HG03039 (cell line): ENCODE results near the gene CTSF.
"Not testable (repeated sequence)": the region's sequence is repeated elsewhere in the genome, so short reads cannot be mapped to it uniquely, and the experiment has no call there.

Source experiments
- ATAC-seq: cut with Tn5 transposase; IDR thresholded peaks from one replicate; pipeline ENCODE4 v1.9.1; 2021; ENCODE audit warnings: mild to moderate bottlenecking, moderate library complexity; ENCODE audit not compliant: unreplicated experiment

The CTSF gene

GRCh38 chr11:66540598-66540997 lies 27.8 kb downstream of the CTSF start:
- not testable (repeated sequence) for ATAC-seq

- no peak for ATAC-seq
Observed at GRCh38 chr11:66539870-66540213, 28.6 kb downstream of the CTSF start.

DNA sequence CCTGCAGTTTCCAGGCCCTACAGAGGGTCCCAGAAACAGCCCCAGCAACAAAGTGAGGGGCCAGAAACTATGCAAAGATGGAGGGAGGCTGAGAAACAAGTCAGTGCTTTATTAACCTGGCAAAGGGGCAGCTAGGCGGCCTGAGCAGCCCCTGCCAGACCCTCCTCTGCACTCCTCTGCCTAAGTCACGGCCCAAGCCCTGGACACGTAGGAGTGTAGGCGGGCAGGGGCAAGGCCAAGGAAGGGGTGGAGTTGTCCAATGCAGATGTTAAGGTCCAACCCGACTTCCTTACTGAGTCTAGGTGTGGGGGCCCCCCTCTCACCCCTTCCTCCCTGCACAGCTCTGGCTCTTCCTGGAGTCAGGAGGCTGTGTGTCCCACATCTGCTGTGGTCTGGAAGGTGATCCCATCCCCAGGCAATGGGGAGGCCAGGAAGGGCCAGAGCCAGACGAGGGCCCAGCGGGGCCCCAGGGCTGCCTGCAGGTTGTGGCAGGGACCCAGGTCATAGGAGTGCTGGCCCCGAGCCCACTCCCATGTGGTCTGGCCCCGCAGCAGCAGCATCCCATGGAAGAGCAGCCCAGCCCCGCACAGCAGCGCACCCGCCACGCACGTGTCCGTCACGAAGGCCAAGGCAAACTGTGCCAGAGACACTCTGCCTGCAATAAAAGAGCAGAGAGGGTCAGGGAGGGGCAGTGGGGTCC lies 29.1 kb downstream of the CTSF start:
- ATAC-seq = no peak

- ATAC-seq = no peak
Observed at GRCh38 chr11:66532784-66533183, 35.6 kb downstream of the CTSF start.

DNA sequence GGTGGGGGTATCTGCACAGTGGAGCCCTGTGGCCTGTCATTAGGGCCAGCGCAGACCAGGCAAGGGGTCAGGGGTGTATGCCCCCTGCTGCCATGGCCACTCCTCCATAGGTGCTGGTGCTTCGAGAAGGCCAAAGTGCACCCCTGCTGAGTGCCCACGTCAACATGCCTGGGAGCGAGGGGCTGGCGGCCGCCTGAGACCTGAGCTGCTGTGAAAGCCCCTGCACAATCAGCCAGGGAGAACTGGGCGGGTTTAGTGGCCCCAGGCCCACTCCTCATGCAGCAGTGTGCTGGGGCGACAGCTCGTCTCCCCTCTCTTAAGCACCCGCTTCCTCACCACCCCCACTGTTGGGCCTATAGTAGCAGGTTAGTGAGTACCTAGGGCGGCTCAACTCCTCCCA lies 36.6 kb downstream of the CTSF start:
- ATAC-seq = no peak

DNA sequence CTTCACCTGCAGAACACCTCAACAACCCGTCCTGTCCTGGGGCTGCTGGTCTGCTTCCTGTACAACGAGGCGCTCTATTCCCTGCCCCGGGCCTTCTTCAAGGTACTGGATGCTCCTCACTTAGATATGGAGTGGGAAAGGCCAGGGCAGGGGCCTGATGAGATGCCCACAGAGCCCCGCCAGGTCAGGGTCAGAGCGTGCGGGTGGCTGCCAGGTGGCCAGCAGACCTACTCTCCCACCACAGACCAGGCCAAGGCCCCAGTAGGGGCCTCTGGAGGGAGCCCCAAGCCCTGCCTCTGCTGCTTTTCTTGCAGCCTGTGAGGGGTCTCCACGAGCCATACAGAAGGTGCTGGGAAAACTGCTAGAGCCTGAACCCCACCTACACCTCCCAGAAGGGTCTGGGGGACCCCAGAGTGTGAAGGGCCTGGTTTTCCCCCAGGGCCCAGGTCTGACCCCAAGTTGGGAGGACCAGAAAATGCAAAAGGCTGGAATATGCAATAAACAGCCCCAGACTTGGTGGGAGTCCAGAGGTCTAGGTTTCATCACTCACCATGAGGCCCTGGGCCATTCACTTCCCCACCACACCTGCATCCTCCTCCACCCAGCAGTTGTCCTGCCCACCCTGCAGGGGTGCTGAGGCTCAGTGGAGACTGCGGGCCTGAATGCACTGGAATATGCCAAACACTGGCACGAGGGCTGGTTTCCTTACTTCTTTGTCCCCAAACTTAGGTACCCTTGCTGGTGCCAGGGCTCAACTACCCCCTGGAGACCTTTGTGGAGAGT lies 37.3 kb downstream of the CTSF start:
- ATAC-seq = no peak

DNA sequence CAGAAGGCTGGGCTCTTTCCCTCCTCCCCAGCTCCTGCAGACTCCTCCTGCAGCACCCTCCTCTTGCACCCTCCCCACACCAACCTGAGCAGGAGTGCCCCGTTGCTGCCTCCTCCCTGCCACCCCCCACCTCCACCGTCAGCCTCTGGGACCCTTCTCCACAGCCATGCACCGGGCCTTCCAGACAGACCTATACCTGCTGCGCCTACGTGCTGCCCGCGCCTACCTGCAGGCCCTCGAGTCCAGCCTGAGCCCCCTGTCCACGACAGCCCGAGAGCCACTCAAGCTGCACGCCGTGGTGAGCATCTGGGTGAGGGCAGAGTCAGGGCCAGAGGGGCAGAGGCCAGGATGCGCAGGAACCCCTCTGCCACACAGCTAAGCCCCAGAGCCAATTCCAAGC lies 38.8 kb downstream of the CTSF start:
- ATAC-seq = no peak

- no peak for ATAC-seq
Observed at GRCh38 chr11:66529069-66529468, 39.3 kb downstream of the CTSF start.

- no peak for ATAC-seq
Observed at GRCh38 chr11:66524304-66525040, 43.9 kb downstream of the CTSF start.

GRCh38 chr11:66523611-66524010 lies 44.8 kb downstream of the CTSF start:
- ATAC-seq = no peak
